Bronchial epithelial cell (primary cell): ENCODE measurements around the gene DUSP23. TPM values are rescaled to one million over a fixed set of nuclear protein-coding genes. Genes with fewer than 3 reads are reported as not detected.

Experiments used
- DNase-seq: peaks from one replicate; pipeline ENCODE4 v3.0.0-alpha.2; 2010; ENCODE audit warnings: low read depth
- FAIRE-seq: peaks from 2 replicates; lab custom pipeline; 2011; peaks lifted over from hg19 to GRCh38; lab: Jason Lieb, UNC
- H3K27me3 ChIP-seq: 2 replicates; pipeline ENCODE4 v1.5.1; 2011; ENCODE audit warnings: low read length; ENCODE audit not compliant: control insufficient read depth, insufficient read depth
- H3K36me3 ChIP-seq: 2 replicates; pipeline ENCODE4 v1.5.1; 2011; ENCODE audit warnings: low read length; ENCODE audit not compliant: control insufficient read depth, insufficient read depth
- H3K4me3 ChIP-seq: 2 replicates; pipeline ENCODE4 v1.5.1; 2011; ENCODE audit warnings: mild to moderate bottlenecking, low read depth, low read length, control low read depth
- CTCF ChIP-seq: IDR thresholded peaks from 2 replicates; pipeline ENCODE4 v1.5.1; 2011; ENCODE audit warnings: mild to moderate bottlenecking, moderate library complexity, low read length, control low read depth, inconsistent platforms; ENCODE audit not compliant: insufficient read depth, severe bottlenecking
- total RNA-seq: library from RNA; depleted of rRNA; stranded (reverse); fragments of >200 nt; gene quantifications from 2 replicates; pipeline ENCODE4 v1.2.1, GENCODE V29; 2014

The DUSP23 gene
- total RNA-seq, result 53.5 and 72.7 TPM in 2 replicates

DNA sequence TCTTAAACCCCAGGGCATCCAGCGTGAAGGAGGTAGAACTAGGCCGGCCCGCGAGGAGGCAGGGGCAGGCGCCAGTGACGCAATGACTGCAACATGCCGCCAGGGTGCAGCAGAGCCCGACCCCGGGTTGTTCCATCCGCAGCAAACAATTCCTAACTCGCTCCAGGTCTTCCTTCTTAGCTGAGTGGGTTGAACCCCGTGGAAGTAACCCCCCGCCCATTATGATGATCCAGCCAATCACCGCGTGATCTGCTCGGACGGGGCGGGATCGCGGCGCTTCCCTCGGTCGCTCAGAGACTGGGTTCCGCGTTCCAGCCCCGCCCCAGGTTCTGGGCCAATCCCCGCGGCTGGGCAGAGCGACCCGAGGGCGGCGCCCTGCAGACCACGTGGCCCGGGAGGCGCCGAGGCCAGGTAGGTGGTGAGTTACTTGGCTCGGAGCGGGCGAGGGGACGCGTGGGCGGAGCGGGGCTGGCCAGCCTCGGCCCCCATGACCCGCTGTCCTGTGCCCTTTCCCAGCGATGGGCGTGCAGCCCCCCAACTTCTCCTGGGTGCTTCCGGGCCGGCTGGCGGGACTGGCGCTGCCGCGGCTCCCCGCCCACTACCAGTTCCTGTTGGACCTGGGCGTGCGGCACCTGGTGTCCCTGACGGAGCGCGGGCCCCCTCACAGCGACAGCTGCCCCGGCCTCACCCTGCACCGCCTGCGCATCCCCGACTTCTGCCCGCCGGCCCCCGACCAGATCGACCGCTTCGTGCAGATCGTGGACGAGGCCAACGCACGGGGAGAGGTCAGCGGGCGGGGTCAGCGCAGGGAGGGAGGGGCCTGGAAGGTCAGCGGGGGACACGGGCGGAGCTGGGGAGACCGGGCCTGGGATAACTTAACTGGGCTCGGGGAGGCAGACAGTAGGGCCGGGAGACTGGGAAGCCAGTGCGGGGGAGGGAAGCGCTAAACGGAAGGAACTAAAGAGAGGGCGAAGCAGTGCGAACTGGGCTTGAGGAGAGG lies at the start of gene DUSP23:
Gene DUSP23, plus strand, starts transcription at position 380 of the 1,000 bp plus-strand sequence. Its CDS starts 139 bp downstream, at position 519.
- H3K4me3 ChIP-seq, result peak within 1 kb of the TSS; percentile 84
- peak; percentile 98 for TF ChIP-seq CTCF
- peaks cover 2% of the 10 kb centered on the region for H3K36me3 ChIP-seq
- FAIRE-seq (peak; percentile 83), DNase-seq (peak; percentile 97)
- H3K27me3 ChIP-seq, result no peaks in the 10 kb centered on the region

DNA sequence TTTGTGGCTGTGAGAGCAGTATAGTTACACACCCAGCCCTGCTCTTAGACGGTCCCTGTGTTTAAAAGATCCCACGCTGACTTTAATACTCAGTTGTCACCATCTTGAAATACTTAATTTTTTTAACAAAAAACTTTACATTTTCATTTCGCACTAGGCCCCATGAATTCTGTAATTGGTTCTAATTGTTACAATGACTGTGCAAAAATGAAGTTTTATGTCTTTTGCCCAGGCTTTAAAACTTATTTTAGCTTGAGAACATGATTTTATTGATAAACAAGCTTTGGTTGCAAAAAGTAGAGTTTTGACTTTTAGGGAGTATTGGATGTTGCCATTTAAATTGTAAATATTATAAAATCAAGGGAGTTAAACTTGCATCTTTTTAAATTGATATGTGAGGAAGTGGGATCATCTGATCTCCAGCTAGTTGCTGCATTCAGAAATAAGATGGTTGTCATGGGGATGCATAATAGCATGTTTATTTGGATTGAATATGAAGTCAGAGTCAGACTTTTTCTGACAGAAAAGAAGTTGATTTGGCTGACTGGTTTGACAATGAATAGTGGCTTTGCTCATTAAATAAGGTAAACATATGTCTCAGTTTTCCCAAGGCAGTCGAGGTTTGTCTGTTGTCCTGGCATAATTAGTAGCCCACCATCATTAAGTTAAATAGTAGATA lies 43.4 kb upstream of the DUSP23 start:
- Histone ChIP-seq H3K4me3 (no peak overlapping the region), H3K27me3 (no peaks in the 10 kb centered on the region), H3K36me3 (no peaks in the 10 kb centered on the region)
- DNase-seq, result no peak
- TF ChIP-seq CTCF, result no peak
- FAIRE-seq, result no peak

DNA sequence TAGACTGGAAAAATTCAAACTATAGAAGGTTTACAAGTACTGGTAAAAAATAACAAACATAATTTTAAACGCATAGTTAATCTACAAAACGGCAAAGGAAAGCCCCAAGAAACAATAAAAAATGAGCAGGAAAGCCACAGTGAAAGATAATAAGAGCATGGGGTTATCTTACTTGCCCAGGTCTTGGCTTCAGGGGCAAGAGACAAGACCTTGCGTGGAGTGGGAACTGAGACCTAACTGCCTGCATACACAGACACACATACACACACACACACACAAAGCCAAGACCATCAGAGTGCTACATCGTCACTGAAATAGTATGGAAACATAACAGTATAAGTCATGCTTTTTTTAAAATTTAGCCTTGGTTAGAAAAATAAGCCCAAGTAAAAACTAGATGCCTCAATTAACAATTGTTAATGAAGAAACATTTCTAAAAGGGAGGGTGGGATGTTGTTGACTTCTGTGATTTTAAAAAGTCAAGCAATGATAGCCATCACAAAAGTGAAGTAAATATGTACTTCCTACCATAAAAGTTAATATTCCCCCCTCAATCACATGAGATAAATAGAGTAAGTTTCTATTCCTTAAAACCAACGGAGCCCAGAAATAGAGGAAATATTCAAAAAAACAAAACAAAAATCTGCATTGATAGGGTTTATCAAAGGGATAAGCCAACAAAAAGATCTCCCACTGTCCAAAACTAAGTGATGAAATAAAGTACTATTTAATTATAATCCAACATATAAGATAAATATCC lies 36.9 kb upstream of the DUSP23 start:
- DNase-seq (no peak), FAIRE-seq (no peak)
- no peak for TF ChIP-seq CTCF
- H3K36me3 ChIP-seq, result no peaks in the 10 kb centered on the region
- no peak overlapping the region for H3K4me3 ChIP-seq
- H3K27me3 ChIP-seq, result no peaks in the 10 kb centered on the region

DNA sequence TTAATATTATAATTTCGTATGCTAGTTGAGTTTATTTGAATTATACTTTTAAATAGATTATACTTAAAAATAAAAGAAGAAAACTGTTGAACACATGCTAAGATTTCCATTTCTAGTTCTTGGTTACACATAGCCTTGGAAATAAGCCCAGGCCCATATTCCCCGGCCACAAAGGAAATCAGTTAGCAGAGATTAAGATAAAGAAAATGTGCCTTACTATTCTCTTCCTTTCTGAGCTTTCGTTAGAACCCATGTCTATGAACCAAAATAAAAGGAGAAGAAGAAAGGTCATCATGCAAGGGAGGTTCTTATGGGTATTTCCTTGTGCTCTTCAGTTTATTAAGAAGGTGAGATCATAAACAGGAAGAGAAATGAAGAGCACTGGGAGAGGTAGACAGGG lies 34.1 kb upstream of the DUSP23 start:
- H3K27me3 ChIP-seq, result no peaks in the 10 kb centered on the region
- no peak for FAIRE-seq
- H3K4me3 ChIP-seq, result no peak overlapping the region
- DNase-seq, result no peak
- no peaks in the 10 kb centered on the region for H3K36me3 ChIP-seq
- no peak for TF ChIP-seq CTCF

- no peaks in the 10 kb centered on the region for H3K36me3 ChIP-seq
- TF ChIP-seq CTCF, result no peak
- H3K4me3 ChIP-seq, result no peak overlapping the region
- H3K27me3 ChIP-seq, result no peaks in the 10 kb centered on the region
- DNase-seq (no peak), FAIRE-seq (peak; percentile 73)
These were observed 32.4 kb upstream of the DUSP23 start for GRCh38 chr1:159748370-159748769.
